ENCODE measurements around the gene GUK1.

DNA sequence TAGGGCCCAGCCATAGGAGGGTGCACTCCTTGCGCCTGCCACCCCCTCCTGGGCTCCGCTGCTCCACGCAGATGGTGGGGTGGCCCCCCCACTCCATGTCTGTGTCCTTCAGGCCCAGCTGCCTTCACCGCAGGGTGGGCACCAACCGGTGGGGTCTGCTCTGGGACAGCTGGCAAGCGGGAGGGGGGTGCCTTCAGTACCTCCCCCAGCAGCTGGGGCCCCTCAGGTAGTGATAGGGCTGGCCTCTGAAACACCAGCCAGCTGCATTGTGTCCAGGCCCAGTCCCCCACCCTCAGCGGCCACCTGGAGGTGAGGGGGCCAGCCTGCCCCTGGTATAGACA is 10.0 kb downstream of the GUK1 start:
- no peak for TF ChIP-seq CTCF (IDR thresholded peaks at IDR 0.05)
- no peak for TF ChIP-seq POLR2A (IDR thresholded peaks at IDR 0.05)
- TF ChIP-seq EP300 (IDR thresholded peaks at IDR 0.05; ENCODE audit: low read depth), result no peak
- no peak for TF ChIP-seq POLR2AphosphoS5 (IDR thresholded peaks at IDR 0.05)
